Measurements from ENCODE around the gene ANKRD42.

DNA sequence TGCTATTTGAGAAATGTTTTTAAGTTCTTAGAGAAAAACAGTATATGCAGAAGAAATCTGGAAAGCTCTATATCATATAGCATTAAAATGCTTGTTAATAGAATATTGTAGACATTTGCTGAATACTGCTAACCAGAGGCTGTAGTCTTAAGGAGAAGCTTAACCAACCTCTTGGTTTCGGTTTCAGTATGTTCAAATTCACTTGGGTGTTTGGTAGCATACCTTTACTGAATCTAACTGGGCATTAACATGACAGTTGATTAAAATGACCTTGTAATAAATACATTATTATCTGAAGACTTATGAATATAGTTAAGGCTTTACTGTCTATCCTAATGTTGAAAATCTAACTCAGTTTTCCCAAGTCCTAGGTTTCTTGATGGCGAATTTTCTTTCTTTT is 31.1 kb upstream of the ANKRD42 start:
- TF ChIP-seq, protein P1, sequence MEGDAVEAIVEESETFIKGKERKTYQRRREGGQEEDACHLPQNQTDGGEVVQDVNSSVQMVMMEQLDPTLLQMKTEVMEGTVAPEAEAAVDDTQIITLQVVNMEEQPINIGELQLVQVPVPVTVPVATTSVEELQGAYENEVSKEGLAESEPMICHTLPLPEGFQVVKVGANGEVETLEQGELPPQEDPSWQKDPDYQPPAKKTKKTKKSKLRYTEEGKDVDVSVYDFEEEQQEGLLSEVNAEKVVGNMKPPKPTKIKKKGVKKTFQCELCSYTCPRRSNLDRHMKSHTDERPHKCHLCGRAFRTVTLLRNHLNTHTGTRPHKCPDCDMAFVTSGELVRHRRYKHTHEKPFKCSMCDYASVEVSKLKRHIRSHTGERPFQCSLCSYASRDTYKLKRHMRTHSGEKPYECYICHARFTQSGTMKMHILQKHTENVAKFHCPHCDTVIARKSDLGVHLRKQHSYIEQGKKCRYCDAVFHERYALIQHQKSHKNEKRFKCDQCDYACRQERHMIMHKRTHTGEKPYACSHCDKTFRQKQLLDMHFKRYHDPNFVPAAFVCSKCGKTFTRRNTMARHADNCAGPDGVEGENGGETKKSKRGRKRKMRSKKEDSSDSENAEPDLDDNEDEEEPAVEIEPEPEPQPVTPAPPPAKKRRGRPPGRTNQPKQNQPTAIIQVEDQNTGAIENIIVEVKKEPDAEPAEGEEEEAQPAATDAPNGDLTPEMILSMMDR (IDR thresholded peaks at IDR 0.05) = no peak
- TF ChIP-seq POLR2A (IDR thresholded peaks at IDR 0.05) = no peak
